Hepatocyte (in vitro differentiated cells): ENCODE measurements around the gene GGTA1. TPM values are rescaled to one million over a fixed set of nuclear protein-coding genes. Genes with fewer than 3 reads are reported as not detected.

Experiments used
- DNase-seq: peaks from one replicate; pipeline ENCODE4 v3.0.0-alpha.2; 2016; ENCODE audit warnings: low spot score
- H2AFZ ChIP-seq: fragments of 200-600 bp; sonication (generic); 2 replicates; pipeline ENCODE4 v1.6.0; 2016; ENCODE audit warnings: antibody characterized with exemption, mild to moderate bottlenecking
- H3K27ac ChIP-seq: fragments of 200-600 bp; sonication (generic); 2 replicates; pipeline ENCODE4 v1.5.1; 2016; ENCODE audit warnings: mild to moderate bottlenecking
- H3K27me3 ChIP-seq: fragments of 200-600 bp; sonication (generic); 2 replicates; pipeline ENCODE4 v1.6.1; 2016
- H3K36me3 ChIP-seq: fragments of 200-600 bp; sonication (generic); replicated peaks from 2 replicates; pipeline ENCODE4 v1.5.1; 2016; ENCODE audit warnings: low read depth; ENCODE audit not compliant: insufficient read depth
- H3K4me1 ChIP-seq: fragments of 200-600 bp; sonication (generic); 2 replicates; pipeline ENCODE4 v1.5.1; 2016; ENCODE audit warnings: mild to moderate bottlenecking, moderate library complexity; ENCODE audit not compliant: insufficient read depth
- H3K4me2 ChIP-seq: fragments of 200-600 bp; sonication (generic); 2 replicates; pipeline ENCODE4 v1.6.0; 2016
- H3K4me3 ChIP-seq: fragments of 200-600 bp; sonication (generic); 2 replicates; pipeline ENCODE4 v1.5.1; 2016; ENCODE audit warnings: mild to moderate bottlenecking
- H3K79me2 ChIP-seq: fragments of 200-600 bp; sonication (generic); 2 replicates; pipeline ENCODE4 v1.6.0; 2017; ENCODE audit warnings: mild to moderate bottlenecking
- H3K9me2 ChIP-seq: fragments of 200-600 bp; sonication (generic); replicated peaks from 2 replicates; pipeline ENCODE4 v1.6.0; 2017; ENCODE audit warnings: mild to moderate bottlenecking; ENCODE audit not compliant: insufficient read depth
- H3K9me3 ChIP-seq: fragments of 200-600 bp; sonication (generic); 2 replicates; pipeline ENCODE4 v1.5.1; 2016; ENCODE audit warnings: low read depth, mild to moderate bottlenecking
- H4K20me1 ChIP-seq: fragments of 200-600 bp; sonication (generic); 2 replicates; pipeline ENCODE4 v1.6.0; 2016; ENCODE audit warnings: mild to moderate bottlenecking; ENCODE audit not compliant: insufficient read depth, poor library complexity, severe bottlenecking
- CTCF ChIP-seq: fragments of 200-600 bp; sonication (generic); IDR thresholded peaks from 2 replicates; pipeline ENCODE4 v1.5.1; 2016; ENCODE audit warnings: antibody characterized with exemption, mild to moderate bottlenecking; ENCODE audit not compliant: poor library complexity
- EZH2 ChIP-seq: fragments of 200-600 bp; sonication (generic); IDR thresholded peaks from 2 replicates; pipeline ENCODE4 v1.6.1; 2016; ENCODE audit warnings: antibody characterized with exemption, mild to moderate bottlenecking, borderline replicate concordance
- EZH2phosphoT487 ChIP-seq: fragments of 200-600 bp; sonication (generic); IDR thresholded peaks from one replicate; pipeline ENCODE4 v1.6.1; 2018; ENCODE audit warnings: antibody characterized with exemption, mild to moderate bottlenecking, low read depth, moderate library complexity; ENCODE audit not compliant: unreplicated experiment, severe bottlenecking
- whole genome bisulfite sequencing: methylation state at CpG from one replicate; pipeline ENCODE4 v1.1.6; 2016; ENCODE audit warnings: low lambda C conversion rate; ENCODE audit errors: missing lambda C conversion rate; 5-methylcytosine and 5-hydroxymethylcytosine counted together
- polyA plus RNA-seq: library from polyadenylated mRNA; unstranded; fragments of >200 nt; fragmentation: Nextera tagmentation; extraction: Ambion mirVana; gene quantifications from 2 replicates; pipeline ENCODE4 v1.2.1, GENCODE V29; 2016
- total RNA-seq: library from RNA; depleted of rRNA; stranded (reverse); fragments of >200 nt; gene quantifications from 2 replicates; pipeline ENCODE4 v1.2.3, GENCODE V29; 2014

GGTA1 gene
- total and polyA plus RNA-seq, 2 experiments from 2014 or later = 0.07 to 0.77 TPM

- Histone ChIP-seq H3K4me3 (no peak overlapping the region), H3K27ac (no peak overlapping the region)
- no peak for TF ChIP-seq EZH2
- no peak for TF ChIP-seq CTCF
- no peak for TF ChIP-seq EZH2phosphoT487
Measured at GRCh38 chr9:121484651-121485446, 14.8 kb downstream of the GGTA1 start.

GRCh38 chr9:121483473-121484031 is 16.1 kb downstream of the GGTA1 start:
- Histone ChIP-seq H2AFZ (no peak overlapping the region), H3K4me2 (no peak overlapping the region), H3K36me3 (no peaks in the 10 kb centered on the region), H3K4me1 (peaks cover 8% of the 10 kb centered on the region), H3K27ac (no peak overlapping the region), H3K4me3 (no peak overlapping the region), H3K9me3 (no peaks in the 10 kb centered on the region), H3K9me2 (no peaks in the 10 kb centered on the region), H3K79me2 (no peaks in the 10 kb centered on the region), H4K20me1 (no peaks in the 10 kb centered on the region), H3K27me3 (no peaks in the 10 kb centered on the region)
- no peak for TF ChIP-seq EZH2
- TF ChIP-seq EZH2phosphoT487 = no peak
- TF ChIP-seq CTCF = no peak
- 63% methylated on average over 7 of the region's 7 CpGs for WGBS
- no peak for DNase-seq

More at GRCh38 chr9:121484651-121485446, 14.8 kb downstream of the GGTA1 start:
- Histone ChIP-seq H3K79me2 (no peaks in the 10 kb centered on the region), H3K4me1 (peaks cover 4% of the 10 kb centered on the region), H3K9me3 (no peaks in the 10 kb centered on the region), H3K36me3 (no peaks in the 10 kb centered on the region), H2AFZ (no peak overlapping the region), H3K9me2 (no peaks in the 10 kb centered on the region), H3K27me3 (no peaks in the 10 kb centered on the region), H3K4me2 (no peak overlapping the region), H4K20me1 (no peaks in the 10 kb centered on the region)
- 78% methylated on average over 11 of the region's 11 CpGs for WGBS
- no peak for DNase-seq

GRCh38 chr9:121483049-121483448 is 16.6 kb downstream of the GGTA1 start:
- Histone ChIP-seq H3K4me3 (no peak overlapping the region), H3K4me2 (no peak overlapping the region), H3K79me2 (no peaks in the 10 kb centered on the region), H3K9me3 (no peaks in the 10 kb centered on the region), H3K27ac (no peak overlapping the region), H4K20me1 (no peaks in the 10 kb centered on the region), H2AFZ (no peak overlapping the region), H3K36me3 (no peaks in the 10 kb centered on the region), H3K9me2 (no peaks in the 10 kb centered on the region), H3K4me1 (peaks cover 11% of the 10 kb centered on the region), H3K27me3 (no peaks in the 10 kb centered on the region)
- DNase-seq = peak; percentile 25
- WGBS = 46% methylated on average over 5 of the region's 5 CpGs
- no peak for TF ChIP-seq EZH2phosphoT487
- no peak for TF ChIP-seq EZH2
- TF ChIP-seq CTCF = no peak
